ENCODE results near the gene SREBF1. TPM values are rescaled to one million over a fixed set of nuclear protein-coding genes. Genes with fewer than 3 reads are reported as not detected.

The SREBF1 gene
- total and polyA plus RNA-seq, 10 of the 15 experiments (the other 5 are each of a cell fraction or from before 2014, with no cell fraction given): 1.4 to 84.6 (median 20.4) TPM

- no peak for TF ChIP-seq NFIC (IDR thresholded peaks at IDR 0.05; ENCODE audit: low read depth, low read length)
- no peak for TF ChIP-seq BRCA1 (IDR thresholded peaks at IDR 0.05; ENCODE audit: low read depth, low read length)
- TF ChIP-seq HDAC2 (IDR thresholded peaks at IDR 0.05): 0 out of 2 replicates have a peak, but pooled peaks have one; percentile 52
- TF ChIP-seq YBX1 (IDR thresholded peaks at IDR 0.05): no peak
- TF ChIP-seq NR2C1 (IDR thresholded peaks at IDR 0.05): peak; percentile 89
- no peak for TF ChIP-seq ZNF622 (IDR thresholded peaks at IDR 0.05)
- peak; percentile 69 for TF ChIP-seq PML (IDR thresholded peaks at IDR 0.05; ENCODE audit: low read length)
- TF ChIP-seq ZBTB11 (CRISPR knock-in tag; IDR thresholded peaks at IDR 0.05): no peak
- peak; percentile 48; the same call in 1 of the 2 replicates for TF ChIP-seq IRF3 (IDR thresholded peaks at IDR 0.05)
- TF ChIP-seq SUZ12 (IDR thresholded peaks at IDR 0.05; ENCODE audit: unreplicated experiment): no peak
- no peak for TF ChIP-seq PAX8 (IDR thresholded peaks at IDR 0.05)
- TF ChIP-seq ATF3 (IDR thresholded peaks at IDR 0.05; ENCODE audit: borderline replicate concordance, extremely low read depth, low read depth, low read length): no peak
- TF ChIP-seq NFYB (IDR thresholded peaks at IDR 0.05; ENCODE audit: insufficient read depth, low read depth, low read length): peak; percentile 78; the same call in 1 of the 2 replicates
- TF ChIP-seq SMARCA5 (IDR thresholded peaks at IDR 0.05): peak; percentile 97
- TF ChIP-seq RELB (IDR thresholded peaks at IDR 0.05; ENCODE audit: low read depth): peak; percentile 33; the same call in 1 of the 2 replicates
- TF ChIP-seq BCL11A (IDR thresholded peaks at IDR 0.05; ENCODE audit: low read depth, low read length): no peak
- peak; percentile 8; the same call in 1 of the 2 replicates for TF ChIP-seq RFX5 (IDR thresholded peaks at IDR 0.05; ENCODE audit: low read depth, low read length)
- TF ChIP-seq CTCF (IDR thresholded peaks at IDR 0.05 in 2 of 3, conservative IDR thresholded peaks at IDR 0.05 in 1 of 3; ENCODE audit: control insufficient read depth in 2 of 3, extremely low read depth in 1 of 3, insufficient read depth in 1 of 3, low read depth in 3 of 3, low read length in 3 of 3): no peak
- TF ChIP-seq CHD4 (IDR thresholded peaks at IDR 0.05): no peak
- TF ChIP-seq DPF2 (IDR thresholded peaks at IDR 0.05): peak; percentile 85
- no peak for TF ChIP-seq MEF2A (IDR thresholded peaks at IDR 0.05; ENCODE audit: insufficient read depth, low read depth, low read length)
Observed at GRCh38 chr17:17839791-17840707, 3.3 kb upstream of the SREBF1 start (continued).

Data from GM12878 (cell line).